Tibial artery (tissue), 4 donors: ENCODE measurements around the gene KIAA0825.
"Not testable (repeated sequence)": the region's sequence is repeated elsewhere in the genome, so short reads cannot be mapped to it uniquely, and the experiment has no call there.

Experiments used
- DNase-seq, 2 donors: peaks; one replicate each; pipeline ENCODE4 v3.0.0-alpha.2; 2019
- H3K27ac ChIP-seq, 2 donors: fragments of 200-600 bp; sonication (generic) in 1 of 2; 1 replicate in 1 of 2; 2 replicates in 1 of 2; pipeline ENCODE4 v1.5.1; 2018 to 2019; ENCODE audit warnings: mild to moderate bottlenecking in 1 of 2
- H3K27me3 ChIP-seq, 2 donors: fragments of 200-600 bp; sonication (generic) in 1 of 2; one replicate each; pipeline versions ENCODE4 v1.5.1 to v1.6.0; 2016 to 2019
- H3K36me3 ChIP-seq, 3 donors: fragments of 200-600 bp; sonication (generic) in 2 of 3; one replicate each; pipeline ENCODE4 v1.5.1; 2016 to 2019; ENCODE audit warnings: mild to moderate bottlenecking in 2 of 3
- H3K4me1 ChIP-seq, 4 donors: fragments of 200-600 bp; sonication (generic) in 2 of 4; 1 replicate in 3 of 4; 2 replicates in 1 of 4; pipeline ENCODE4 v1.5.1; 2016 to 2019
- H3K4me3 ChIP-seq, 2 donors: fragments of 200-600 bp; sonication (generic) in 1 of 2; 1 replicate in 1 of 2; 2 replicates in 1 of 2; pipeline ENCODE4 v1.5.1; 2018 to 2019; ENCODE audit warnings: mild to moderate bottlenecking in 2 of 2
- H3K9me3 ChIP-seq, 3 donors: fragments of 200-600 bp; sonication (generic) in 1 of 3; one replicate each; pipeline ENCODE4 v1.5.1; 2016 to 2019
- CTCF ChIP-seq, 2 experiments: fragments of 200-600 bp in 1 of 2; fragments of 450-650 bp in 1 of 2; IDR thresholded peaks; one replicate each; pipeline ENCODE4 v1.5.1; 2017 to 2019; ENCODE audit warnings: antibody characterized with exemption in 2 of 2, mild to moderate bottlenecking in 1 of 2, moderate library complexity in 1 of 2
- intact Hi-C: fragments of 100-400 bp; cut with DNase I; formaldehyde crosslinking; loops from one replicate; pipeline ENCODE4 v1.15.0; 2023; ENCODE audit warnings: low total_unique reads

The KIAA0825 gene

DNA sequence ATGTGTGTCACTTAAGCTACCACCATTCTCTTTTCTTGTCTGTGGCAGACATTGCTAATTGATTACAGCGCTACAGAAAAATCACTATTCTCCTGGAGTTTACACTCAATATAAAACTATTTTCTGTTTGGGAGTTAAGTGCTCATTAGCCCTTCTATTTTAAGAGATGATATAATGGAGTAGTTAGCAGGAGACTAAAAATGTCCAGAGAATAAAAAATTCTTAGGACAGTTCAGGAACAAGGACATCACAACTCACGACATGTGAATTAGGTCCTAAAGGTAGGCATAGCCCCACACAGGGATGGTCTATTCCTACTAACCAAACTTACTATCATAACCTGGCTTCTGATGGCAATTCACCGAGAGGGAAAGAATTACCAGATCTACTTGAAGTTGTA, 258.5 kb downstream of the KIAA0825 start:
- Histone ChIP-seq H3K27ac (no peak overlapping the region), H3K4me1 (no peaks in the 10 kb centered on the region), H3K9me3 (no peaks in the 10 kb centered on the region), H3K36me3 (no peaks in the 10 kb centered on the region), H3K27me3 (no peaks in the 10 kb centered on the region), H3K4me3 (no peak overlapping the region)
- TF ChIP-seq CTCF (IDR thresholded peaks at IDR 0.05) = no peak
- no peak for DNase-seq
- intact Hi-C loops = no loop called here

GRCh38 chr5:94355811-94356210, 262.6 kb downstream of the KIAA0825 start:
- no peaks in the 10 kb centered on the region for H3K27me3 ChIP-seq
- no peak overlapping the region for H3K27ac ChIP-seq
- intact Hi-C loops = no loop called here
- TF ChIP-seq CTCF (IDR thresholded peaks at IDR 0.05) = no peak
- H3K4me3 ChIP-seq = no peak overlapping the region
- no peak for DNase-seq
- H3K4me1 ChIP-seq = no peaks in the 10 kb centered on the region
- peaks cover 0 to 4% (median 0%) of the 10 kb centered on the region in 3 donors for H3K9me3 ChIP-seq
- H3K36me3 ChIP-seq = no peaks in the 10 kb centered on the region

GRCh38 chr5:94354837-94355485, 263.4 kb downstream of the KIAA0825 start:
- H3K27ac ChIP-seq, H3K4me3 ChIP-seq, DNase-seq, H3K36me3 ChIP-seq, intact Hi-C loops, H3K9me3 ChIP-seq, H3K27me3 ChIP-seq, H3K4me1 ChIP-seq: not testable (repeated sequence)

- TF ChIP-seq CTCF (IDR thresholded peaks at IDR 0.05) = no peak
- Histone ChIP-seq H3K4me3 (no peak overlapping the region), H3K4me1 (no peaks in the 10 kb centered on the region), H3K27me3 (no peaks in the 10 kb centered on the region), H3K27ac (no peak overlapping the region), H3K36me3 (no peaks in the 10 kb centered on the region), H3K9me3 (peaks cover 0 to 4% (median 4%) of the 10 kb centered on the region in 3 donors)
- DNase-seq = no peak
- intact Hi-C loops = no loop called here
These were observed 264.8 kb downstream of the KIAA0825 start for GRCh38 chr5:94353605-94354004.

GRCh38 chr5:94347130-94347529, 271.3 kb downstream of the KIAA0825 start:
- Histone ChIP-seq H3K4me1 (no peaks in the 10 kb centered on the region), H3K9me3 (peaks cover 0 to 8% (median 4%) of the 10 kb centered on the region in 3 donors), H3K4me3 (no peak overlapping the region), H3K36me3 (no peaks in the 10 kb centered on the region), H3K27me3 (no peaks in the 10 kb centered on the region), H3K27ac (no peak overlapping the region)
- intact Hi-C loops = no loop called here
- no peak for DNase-seq
- no peak for TF ChIP-seq CTCF (IDR thresholded peaks at IDR 0.05)

DNA sequence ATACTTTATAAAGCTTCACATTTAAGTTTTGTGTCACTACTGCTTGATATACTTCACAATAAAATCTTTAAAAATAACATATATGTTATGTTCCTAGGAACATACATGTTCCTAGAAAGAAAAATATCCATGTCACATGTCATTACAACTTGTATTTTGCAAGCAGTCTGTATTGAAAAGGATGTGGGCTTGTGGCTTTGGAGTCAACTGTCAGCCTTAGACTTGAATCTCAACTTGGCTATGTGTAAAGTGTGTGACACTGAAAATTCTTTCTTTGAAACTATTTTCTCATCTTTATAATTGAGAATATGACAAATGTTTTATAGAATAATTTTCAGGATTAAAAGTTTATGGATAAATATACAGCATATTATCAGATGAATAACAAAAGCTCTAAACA, 273.1 kb downstream of the KIAA0825 start:
- H3K4me3 ChIP-seq = no peak overlapping the region
- no peaks in the 10 kb centered on the region for H3K27me3 ChIP-seq
- H3K36me3 ChIP-seq = no peaks in the 10 kb centered on the region
- H3K27ac ChIP-seq = no peak overlapping the region
- H3K4me1 ChIP-seq = no peaks in the 10 kb centered on the region
- TF ChIP-seq CTCF (IDR thresholded peaks at IDR 0.05) = no peak
- intact Hi-C loops = no loop called here
- peaks cover 0 to 8% (median 0%) of the 10 kb centered on the region in 3 donors for H3K9me3 ChIP-seq
- DNase-seq = no peak
